Ecto neural progenitor cell (in vitro differentiated cells): ENCODE data around the gene SYCE1L.
"Not testable (repeated sequence)": the region's sequence is repeated elsewhere in the genome, so short reads cannot be mapped to it uniquely, and the experiment has no call there.

ENCODE experiments used
- DNase-seq: peaks from one replicate; pipeline ENCODE4 v3.0.0-alpha.2; 2018; ENCODE audit warnings: low spot score

The SYCE1L gene

DNA sequence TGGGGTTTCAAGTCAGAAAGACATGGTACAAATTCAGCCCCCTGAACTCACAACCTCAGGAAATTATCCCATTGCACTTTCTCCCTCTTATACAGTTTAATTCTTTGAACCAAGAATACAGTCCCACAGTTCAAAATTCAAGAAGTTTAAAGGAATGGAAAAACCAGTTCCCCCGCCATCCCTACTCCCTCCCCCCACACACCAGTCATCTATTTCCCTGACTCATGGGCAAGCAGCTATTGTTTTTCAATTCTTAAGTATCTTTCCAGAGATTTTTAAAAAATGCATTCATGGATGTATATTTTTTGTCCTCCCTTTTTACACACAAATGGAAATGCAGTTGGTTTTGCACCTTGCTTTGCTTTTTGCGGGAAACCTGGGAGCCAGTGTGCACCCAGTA lies 7.3 kb downstream of the SYCE1L start:
- DNase-seq = no peak

DNA sequence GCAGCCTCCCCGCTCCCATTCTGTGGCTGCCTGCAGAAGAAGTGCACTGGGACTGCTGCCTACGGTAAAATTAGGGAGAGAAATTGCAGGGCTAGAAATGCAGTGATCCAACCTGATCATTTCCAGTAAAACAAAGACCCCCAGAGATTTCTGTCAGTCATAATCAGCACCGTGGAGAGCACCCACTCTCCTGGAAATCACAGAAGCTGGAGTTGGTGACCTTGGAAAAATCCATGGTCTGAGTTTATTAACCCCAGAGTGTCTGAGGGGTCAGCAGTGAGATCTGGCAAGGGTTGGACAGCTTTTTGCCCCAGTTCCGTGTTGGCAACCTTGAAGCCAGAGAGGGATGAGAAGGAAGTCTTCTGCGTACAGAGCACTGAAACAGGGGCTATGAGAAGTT lies 7.8 kb downstream of the SYCE1L start:
- DNase-seq = no peak

DNA sequence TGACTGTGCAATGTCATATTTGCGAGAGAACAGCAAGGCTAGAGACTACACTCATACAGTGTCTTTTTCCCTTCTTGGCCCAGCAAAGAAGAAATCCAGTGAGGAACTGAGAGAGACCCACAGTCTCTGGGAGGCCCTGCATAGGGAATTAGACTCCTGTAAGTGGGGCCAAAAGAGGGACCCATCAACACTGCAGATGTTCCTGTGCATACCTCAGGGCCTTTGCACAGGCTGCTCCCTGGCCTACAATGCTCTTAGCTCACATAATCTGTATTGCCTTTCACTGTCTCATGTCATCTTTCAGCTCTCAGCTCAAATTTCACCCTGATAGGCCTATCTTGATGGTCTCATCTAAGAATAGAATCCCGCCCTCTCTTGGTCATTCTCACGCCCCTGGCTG lies 9.2 kb downstream of the SYCE1L start:
- no peak for DNase-seq

DNA sequence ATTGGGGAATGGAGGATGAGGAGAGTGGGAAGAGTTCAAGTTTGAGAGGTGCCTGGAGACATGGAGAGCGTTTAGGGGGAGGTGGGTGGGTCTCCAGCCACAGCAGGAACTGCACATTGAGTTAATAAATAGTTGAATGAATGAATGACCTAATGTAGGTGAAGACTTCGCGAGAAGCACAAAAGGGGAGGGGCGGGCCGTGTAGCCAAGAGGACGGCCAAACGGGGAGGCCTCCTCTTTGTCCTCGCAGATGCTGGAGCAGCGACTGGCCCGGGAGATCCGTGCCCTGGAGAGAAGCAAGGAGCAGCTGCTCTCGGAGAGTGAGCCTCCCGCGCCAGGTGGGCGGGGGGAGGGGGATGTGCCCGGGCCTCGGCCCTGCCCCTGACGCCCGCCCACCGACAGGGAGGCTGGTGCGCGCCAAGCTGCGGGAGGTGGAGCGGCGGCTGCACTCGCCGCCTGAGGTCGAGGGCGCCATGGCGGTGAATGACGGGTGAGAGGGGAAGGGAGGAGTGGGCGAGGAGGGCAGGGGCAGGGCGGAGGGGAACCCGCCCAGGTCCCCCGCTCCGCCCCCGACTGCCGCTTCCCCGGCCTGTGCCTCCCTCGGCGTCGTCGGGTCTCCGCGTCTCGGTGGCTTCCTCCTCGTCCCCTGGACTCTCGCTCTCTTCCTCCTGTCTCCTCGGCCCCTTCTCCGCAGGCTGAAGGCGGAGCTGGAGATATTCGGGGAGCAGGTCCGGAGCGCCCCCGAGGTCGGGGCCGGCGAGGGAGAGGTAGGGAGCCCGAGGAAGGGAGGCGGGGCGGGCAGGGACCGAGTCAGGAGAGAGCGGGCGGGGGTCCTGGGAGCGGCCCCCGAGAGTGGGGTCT lies 12.9 kb downstream of the SYCE1L start:
- DNase-seq = peak; percentile 86

DNA sequence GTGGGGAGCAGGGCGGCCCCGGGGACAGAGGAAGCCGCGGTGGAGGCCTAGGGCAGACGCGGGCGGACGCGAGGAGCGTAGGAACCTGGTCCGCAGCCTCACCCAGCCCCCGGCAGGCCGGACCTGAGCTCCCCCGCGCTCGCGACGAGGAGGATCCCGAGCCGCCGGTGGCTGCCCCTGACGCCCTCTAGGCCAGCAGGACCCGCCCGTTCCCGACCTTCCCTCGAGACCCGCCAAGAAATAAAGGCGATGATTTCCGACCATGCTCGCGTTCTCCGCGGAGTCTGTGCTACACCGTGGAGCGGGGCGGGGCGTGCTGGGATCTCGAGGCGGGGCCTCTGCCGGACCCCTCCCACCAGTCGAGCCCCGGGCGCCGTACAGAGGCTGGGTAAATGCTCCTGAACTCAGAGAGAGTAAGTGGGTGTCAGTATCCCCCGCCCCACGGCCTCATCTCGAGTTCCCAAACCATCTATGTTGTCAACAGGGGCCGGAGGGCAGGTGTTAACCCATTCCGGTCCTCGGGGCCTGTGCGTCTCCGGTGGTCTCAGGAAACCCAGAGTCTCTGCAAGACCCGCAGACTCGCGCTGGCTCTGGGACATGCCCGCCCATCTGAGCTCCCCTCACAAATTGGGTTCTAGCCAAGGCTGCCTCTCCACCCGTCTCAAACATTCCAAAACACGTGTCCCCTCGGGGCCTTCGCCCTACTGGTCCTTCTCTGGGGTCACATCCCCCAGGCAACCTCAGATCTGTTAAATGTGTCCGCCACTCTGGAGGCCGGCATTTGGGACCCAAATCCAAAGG lies 13.7 kb downstream of the SYCE1L start:
- DNase-seq = no peak

DNA sequence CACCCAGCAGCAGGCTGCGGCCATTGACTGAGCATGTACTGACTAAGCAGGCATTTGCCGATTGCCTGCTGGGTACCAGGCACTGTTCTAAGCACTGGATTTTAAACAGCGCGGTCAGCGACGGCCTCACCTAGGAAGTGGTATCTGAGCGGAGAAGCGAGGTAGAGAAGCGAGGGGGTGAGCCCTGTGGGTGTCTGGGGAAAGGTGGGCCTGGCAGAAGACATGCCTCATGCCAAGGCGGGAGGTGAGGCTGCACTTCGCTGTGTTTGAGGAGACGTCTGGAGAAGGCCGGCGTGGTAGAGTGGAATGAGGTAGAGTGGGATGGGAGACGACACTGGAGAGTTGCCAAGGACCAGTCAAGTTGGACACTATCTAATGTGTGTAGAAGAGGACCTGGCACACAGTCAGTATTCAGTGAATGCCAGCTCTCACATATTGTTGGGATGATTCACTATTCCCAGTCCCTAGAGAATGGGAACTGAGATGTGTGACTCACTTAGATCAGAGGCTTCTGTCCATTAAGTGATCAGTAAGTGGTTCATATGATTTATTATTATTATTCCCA lies 14.4 kb downstream of the SYCE1L start:
- no peak for DNase-seq

DNA sequence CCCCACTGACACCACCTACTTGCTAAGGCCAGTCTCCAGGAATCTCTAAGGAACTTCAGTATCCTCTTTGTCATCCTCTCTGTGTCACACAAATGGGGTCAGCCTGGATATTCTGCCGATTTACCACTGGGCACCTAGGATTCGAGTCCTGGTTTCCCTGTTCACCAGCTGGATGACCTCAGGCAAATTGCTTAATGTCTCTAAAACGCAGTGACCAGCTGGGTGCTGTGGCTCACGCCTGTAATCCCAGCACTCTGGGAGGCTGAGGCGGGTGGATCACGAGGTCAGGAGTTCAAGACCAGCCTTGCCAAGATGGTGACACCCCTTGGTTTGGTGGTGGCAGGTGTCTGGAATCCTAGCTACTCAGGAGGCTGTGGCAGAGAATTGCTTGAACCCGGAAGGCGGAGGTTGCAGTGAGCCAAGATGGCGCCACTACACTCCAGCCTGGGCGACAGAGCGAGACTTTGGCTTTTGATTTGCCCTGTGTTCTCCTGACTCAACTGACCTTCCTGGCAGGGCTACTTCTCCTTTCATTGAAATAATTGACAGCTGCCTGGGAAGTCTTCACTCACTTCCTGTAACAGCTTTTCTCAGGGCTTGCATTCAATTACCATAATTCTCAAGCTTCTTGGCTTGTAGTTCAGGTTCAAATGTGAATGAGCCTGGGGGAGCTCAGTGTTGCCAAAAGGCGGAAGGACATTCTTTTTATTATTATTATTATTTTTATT lies 15.4 kb downstream of the SYCE1L start:
- DNase-seq = no peak

DNA sequence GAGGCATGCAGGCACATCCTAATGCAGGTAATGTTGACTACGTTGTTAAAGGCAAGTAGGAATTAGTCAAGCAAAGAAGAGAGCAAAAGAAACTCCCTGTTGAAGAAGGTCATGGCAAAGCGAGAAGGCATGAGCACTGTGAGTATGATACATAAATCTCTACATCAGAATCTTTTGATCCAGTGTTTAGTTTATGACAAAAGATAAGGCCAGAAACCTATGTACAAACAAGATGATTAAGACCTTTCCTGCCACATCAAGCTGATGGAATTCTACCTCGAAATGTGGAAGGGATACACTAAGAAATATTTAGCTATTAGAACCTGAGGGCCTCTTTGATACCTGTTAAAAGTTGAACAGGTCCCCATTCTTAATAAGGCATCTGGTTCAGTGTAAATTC lies 20.2 kb downstream of the SYCE1L start:
- no peak for DNase-seq

DNA sequence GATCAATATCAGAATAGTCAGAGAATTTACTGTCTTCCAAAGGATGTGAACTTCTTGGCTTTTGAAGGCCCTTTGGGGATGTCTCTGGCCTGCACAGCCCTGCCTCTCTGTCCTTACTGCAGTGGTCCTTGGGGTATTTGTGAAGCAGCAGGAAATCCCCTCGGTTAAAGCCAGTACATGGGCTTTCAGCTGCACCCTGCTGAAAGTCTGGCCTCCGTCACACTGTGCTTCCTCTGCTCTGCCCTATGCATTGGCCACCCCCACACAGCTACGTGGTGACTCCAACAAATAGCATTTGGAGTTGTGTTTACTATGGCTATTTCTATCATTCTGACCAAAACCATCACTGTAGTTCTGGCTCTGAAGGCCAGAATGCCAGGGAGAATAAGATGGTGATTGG lies 21.2 kb downstream of the SYCE1L start:
- DNase-seq = no peak

DNA sequence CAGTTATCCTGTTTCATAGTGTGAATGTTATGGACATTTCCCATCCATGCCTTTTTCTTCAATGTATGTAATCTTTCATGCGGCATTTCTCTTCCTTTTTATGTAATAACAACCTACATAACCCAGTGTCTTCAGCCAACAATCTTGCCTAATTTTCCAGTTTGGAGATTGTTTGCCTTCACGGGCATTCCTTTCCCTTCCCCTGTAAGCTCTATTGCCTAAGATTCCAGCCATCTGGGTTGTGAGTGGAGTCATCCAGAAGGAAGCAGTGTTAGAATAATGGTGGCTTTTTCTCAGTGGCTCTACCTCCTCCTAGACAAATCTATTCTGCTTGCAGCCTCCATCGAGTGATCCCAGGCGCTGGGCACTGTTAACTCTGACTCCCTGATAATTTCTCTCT lies 22.3 kb downstream of the SYCE1L start:
- DNase-seq = no peak

DNA sequence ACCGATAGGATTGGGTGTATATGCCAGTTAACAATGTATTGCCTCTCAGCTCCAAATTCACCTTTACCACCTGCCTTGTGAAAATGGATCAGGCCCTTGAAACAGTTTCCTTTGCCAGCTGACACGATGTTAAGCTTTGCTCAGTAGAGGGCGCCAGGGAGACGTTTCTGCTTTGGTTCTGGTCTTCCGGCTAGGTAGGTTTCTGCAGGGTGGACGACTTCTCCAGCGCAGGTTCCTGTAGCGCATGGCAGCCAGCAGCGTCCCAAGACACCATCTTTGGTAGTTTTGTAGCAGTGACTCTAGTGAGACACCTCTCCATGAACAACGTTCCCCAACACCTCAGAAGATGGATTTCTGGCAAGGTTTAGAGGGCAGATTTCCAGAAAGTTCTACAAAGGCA lies 24.0 kb downstream of the SYCE1L start:
- DNase-seq = no peak

DNA sequence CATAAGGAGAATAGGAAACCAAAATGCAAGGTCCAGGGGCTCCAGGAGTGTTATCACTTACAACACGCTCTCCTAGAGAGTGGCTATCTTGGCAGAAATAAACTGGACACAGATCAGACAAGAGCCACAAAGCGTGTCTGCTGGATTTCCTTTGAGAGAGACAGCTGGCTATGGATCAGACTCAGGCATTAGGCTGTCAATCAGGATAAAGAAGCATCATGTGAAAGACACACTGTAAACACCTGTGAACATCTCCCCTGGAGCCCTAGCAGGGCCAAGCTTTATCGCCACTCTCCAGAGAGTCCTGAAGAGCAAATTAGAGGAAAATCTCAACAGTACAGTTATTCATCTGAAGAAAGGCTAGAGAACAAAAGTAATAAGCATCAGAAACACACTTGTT lies 26.0 kb downstream of the SYCE1L start:
- no peak for DNase-seq

DNA sequence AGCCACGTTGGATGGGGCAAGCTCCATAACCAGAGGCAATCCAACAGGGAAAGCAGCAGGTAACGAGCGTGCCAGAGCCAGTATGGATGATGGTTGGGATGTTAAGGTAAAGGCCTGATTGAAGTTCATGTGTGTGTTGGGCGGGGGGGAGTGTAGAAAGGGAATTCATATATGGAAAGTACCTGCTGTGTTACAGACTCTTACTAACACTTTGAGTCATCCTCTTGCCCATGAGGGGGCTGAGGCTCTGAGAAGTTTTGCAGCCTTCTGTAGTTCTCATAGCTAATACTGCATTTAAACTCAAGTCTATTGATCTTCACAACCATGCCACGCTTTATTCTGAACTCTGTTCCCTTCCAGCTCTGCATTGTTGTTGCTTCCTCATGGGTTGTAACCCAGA lies 28.5 kb downstream of the SYCE1L start:
- DNase-seq = no peak

DNA sequence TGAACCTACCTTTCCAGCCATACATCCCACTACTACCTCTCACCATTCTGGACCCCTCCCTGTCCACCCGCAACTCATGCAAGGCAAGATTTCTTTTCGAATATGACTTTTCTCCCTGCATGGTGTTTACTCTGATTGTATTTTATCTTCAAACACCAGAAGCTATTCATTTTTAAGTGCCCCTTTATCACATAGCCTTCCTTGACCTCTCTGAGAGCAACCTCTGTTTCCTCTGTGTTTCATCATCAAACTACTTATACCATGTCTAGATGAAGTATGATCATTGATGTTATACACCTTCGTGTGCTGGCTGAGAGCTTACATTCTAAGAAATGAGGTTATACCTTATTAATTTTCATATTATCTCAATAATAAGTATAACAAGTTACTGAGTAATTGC lies 31.8 kb downstream of the SYCE1L start:
- DNase-seq = no peak

DNA sequence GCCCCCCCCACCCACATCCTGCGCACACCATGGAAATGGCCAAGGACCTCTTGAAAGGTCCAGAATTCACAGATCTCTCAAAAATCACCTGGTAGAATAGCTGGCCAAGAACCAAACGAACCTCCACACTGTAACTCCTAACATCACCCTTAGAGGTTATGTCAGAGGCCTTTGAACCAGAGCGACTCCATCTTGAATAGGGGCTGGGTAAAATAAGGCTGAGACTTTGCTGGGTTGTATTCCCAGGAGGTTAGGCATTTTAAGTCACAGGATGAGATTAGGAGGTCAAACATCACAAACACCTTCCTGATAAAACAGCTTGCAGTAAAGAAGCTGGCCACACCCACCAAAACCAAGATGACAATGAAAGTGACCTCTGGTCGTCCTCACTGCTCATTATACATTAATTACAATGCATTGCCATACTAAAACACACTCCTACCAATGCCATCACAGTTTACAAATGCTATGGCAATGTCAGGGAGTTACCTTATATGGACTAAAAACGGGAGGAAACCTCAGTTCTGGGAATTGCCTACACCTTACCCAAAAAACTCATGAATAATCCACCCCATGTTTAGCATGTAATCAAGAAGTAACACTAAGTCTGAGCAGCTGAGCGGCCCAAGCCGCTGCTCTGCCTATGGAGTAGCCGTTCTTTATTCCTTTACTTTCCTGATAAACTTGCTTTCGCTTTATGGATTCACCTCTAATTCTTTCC lies 34.8 kb downstream of the SYCE1L start:
- no peak for DNase-seq

DNA sequence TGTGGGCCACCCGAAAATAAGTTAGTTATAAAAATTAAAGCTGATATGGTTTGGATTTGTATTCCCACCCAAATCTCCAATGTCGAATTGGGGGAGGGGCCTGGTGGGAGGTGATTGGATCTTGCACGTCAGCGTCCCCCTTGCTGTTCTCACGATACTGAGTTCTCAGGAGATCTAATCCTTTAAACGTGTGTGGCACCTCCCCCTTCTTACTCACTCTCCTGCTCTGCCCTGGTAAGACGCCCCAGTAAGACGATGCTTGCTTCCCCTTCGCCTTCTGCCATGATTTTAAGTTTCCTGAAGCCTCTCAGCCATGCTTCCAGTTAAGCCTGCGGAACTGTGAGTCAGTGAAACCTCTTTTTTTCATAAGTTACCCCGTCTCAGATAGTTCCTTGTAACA lies 35.4 kb downstream of the SYCE1L start:
- DNase-seq = no peak

DNA sequence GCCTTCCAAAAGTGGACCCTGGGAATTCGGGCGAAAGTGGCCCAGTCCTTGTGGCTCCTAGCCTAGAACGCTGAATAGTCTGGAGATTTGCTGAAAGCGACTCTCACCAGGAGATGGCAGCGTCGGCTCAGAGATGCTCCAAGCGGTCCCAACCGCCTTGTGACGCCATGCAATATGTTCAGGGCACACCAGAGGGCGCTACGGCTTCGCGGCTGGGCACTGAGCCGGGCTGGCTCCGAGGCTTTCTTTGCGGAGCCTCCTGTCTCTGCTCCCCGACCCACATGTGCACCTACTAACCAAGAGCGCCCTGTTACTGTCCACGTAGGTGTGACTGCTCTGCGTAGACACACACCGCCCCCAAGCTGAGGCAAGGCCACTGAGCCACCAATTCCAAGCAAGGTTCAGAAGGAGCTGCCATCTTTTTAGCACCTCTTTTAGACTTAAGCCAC lies 36.9 kb downstream of the SYCE1L start:
- peak; percentile 95 for DNase-seq

DNA sequence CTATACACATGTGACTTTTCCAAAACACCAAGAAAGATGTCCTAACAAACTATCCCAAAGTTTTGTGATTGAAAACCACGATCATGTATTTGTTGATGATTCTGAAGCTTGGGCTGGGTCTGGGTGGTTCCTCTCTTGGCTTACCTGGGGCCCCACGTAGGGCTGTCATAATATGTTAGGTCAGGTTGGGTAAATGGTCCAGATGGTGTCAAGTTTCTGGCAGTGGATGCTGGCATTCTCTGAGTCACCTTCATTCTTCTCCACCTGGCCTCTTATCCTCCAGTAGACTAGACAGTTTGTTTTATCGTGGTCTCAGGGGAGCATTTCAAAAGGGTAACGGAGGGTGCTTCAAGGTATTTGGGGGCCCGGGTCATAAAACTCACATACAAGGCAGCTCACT lies 39.4 kb downstream of the SYCE1L start:
- no peak for DNase-seq

DNA sequence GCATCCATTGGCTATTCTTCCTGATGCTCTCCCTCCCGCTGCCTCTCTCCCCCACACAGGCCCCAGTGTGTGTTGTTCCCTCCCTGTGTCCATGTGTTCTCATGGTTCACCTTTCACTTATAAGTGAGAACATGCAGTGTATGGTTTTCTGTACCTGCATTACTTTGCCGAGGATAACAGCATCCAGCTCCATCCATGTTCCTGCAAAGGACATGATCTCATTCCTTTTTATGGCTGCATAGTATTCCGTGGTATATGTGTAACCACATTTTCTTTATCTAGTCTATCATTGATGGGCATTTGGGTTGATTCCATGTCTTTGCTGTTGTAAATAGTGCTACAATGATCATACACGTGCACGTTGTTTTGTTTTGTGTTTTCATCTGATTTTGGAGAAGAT lies 43.3 kb downstream of the SYCE1L start:
- not testable (repeated sequence) for DNase-seq

DNA sequence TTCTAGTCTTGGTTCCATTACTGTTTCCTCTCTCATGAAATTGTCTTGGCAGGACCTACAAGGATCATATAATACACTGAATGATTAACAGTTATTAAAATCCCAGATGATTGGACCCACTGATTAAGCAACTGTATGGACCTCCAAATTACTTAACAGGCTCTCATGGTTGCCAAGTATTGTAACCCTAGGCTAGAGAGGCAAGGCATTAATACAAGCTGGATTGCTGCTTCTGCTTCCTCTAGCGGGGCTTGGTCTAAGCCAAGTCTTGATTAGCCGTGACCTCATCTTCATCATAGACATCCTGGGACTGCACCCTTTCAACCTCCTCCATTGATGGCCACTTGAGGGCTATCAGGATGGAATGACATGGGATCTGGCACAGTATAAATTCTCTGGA lies 46.9 kb downstream of the SYCE1L start:
- no peak for DNase-seq

DNA sequence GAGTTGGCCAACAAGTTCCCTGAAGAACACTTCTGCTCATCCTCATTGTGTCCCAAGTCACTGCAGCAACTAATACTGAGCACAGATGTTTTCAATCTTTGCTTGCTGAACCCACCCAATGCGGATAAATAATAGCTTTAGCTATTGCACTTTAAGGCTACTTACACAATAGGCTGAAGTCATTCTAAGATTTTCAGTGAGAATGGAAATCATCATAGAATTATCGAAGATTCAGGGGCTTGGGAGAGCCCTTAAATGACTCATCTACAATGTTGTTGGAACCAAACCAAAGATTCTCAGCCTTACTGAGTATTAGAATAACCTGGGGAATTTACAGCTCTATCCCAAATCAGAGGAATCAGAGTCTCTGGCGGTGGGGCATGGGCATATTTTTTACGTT lies 51.2 kb downstream of the SYCE1L start:
- no peak for DNase-seq
